ENCODE data around the gene AFG3L2.

DNA sequence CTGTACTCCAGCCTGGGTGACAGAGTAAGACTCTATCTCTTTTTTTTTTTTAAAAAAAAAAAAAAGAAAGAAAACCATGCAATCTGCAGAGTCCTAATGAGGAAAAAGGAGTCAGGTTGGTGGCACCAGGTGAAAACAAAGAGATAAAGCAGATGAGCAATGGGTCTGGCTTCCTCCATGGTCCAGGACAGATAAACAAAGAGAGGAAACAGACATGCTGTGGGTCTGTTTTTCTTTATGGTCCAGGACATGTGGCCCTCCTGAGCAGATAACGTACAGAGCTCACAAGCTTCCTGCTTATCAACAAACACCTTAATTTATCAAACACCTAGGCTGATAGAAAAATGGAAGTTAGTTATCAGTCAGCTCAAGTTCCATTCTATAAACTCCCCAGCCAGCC is 93.4 kb downstream of the AFG3L2 start:
- TF ChIP-seq, protein P1, sequence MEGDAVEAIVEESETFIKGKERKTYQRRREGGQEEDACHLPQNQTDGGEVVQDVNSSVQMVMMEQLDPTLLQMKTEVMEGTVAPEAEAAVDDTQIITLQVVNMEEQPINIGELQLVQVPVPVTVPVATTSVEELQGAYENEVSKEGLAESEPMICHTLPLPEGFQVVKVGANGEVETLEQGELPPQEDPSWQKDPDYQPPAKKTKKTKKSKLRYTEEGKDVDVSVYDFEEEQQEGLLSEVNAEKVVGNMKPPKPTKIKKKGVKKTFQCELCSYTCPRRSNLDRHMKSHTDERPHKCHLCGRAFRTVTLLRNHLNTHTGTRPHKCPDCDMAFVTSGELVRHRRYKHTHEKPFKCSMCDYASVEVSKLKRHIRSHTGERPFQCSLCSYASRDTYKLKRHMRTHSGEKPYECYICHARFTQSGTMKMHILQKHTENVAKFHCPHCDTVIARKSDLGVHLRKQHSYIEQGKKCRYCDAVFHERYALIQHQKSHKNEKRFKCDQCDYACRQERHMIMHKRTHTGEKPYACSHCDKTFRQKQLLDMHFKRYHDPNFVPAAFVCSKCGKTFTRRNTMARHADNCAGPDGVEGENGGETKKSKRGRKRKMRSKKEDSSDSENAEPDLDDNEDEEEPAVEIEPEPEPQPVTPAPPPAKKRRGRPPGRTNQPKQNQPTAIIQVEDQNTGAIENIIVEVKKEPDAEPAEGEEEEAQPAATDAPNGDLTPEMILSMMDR (IDR thresholded peaks at IDR 0.05; ENCODE audit: low read depth, low read length, missing input control) = no peak
- TF ChIP-seq, protein P2, sequence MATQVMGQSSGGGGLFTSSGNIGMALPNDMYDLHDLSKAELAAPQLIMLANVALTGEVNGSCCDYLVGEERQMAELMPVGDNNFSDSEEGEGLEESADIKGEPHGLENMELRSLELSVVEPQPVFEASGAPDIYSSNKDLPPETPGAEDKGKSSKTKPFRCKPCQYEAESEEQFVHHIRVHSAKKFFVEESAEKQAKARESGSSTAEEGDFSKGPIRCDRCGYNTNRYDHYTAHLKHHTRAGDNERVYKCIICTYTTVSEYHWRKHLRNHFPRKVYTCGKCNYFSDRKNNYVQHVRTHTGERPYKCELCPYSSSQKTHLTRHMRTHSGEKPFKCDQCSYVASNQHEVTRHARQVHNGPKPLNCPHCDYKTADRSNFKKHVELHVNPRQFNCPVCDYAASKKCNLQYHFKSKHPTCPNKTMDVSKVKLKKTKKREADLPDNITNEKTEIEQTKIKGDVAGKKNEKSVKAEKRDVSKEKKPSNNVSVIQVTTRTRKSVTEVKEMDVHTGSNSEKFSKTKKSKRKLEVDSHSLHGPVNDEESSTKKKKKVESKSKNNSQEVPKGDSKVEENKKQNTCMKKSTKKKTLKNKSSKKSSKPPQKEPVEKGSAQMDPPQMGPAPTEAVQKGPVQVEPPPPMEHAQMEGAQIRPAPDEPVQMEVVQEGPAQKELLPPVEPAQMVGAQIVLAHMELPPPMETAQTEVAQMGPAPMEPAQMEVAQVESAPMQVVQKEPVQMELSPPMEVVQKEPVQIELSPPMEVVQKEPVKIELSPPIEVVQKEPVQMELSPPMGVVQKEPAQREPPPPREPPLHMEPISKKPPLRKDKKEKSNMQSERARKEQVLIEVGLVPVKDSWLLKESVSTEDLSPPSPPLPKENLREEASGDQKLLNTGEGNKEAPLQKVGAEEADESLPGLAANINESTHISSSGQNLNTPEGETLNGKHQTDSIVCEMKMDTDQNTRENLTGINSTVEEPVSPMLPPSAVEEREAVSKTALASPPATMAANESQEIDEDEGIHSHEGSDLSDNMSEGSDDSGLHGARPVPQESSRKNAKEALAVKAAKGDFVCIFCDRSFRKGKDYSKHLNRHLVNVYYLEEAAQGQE (IDR thresholded peaks at IDR 0.05) = no peak
- TF ChIP-seq, protein P3, sequence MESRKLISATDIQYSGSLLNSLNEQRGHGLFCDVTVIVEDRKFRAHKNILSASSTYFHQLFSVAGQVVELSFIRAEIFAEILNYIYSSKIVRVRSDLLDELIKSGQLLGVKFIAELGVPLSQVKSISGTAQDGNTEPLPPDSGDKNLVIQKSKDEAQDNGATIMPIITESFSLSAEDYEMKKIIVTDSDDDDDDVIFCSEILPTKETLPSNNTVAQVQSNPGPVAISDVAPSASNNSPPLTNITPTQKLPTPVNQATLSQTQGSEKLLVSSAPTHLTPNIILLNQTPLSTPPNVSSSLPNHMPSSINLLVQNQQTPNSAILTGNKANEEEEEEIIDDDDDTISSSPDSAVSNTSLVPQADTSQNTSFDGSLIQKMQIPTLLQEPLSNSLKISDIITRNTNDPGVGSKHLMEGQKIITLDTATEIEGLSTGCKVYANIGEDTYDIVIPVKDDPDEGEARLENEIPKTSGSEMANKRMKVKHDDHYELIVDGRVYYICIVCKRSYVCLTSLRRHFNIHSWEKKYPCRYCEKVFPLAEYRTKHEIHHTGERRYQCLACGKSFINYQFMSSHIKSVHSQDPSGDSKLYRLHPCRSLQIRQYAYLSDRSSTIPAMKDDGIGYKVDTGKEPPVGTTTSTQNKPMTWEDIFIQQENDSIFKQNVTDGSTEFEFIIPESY (IDR thresholded peaks at IDR 0.05) = no peak
- TF ChIP-seq TAF1 (conservative IDR thresholded peaks at IDR 0.05) = no peak
- TF ChIP-seq GABPA (IDR thresholded peaks at IDR 0.05 in 1 of 2, conservative IDR thresholded peaks at IDR 0.05 in 1 of 2) = no peak
- TF ChIP-seq YY1 (IDR thresholded peaks at IDR 0.05) = no peak
- no peak for TF ChIP-seq FOXA1 (IDR thresholded peaks at IDR 0.05)
- TF ChIP-seq, protein P4, sequence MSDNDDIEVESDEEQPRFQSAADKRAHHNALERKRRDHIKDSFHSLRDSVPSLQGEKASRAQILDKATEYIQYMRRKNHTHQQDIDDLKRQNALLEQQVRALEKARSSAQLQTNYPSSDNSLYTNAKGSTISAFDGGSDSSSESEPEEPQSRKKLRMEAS (IDR thresholded peaks at IDR 0.05) = no peak
- TF ChIP-seq RAD21 (IDR thresholded peaks at IDR 0.05) = no peak
